ENCODE measurements around the gene TSEN2.

TSEN2 gene

DNA sequence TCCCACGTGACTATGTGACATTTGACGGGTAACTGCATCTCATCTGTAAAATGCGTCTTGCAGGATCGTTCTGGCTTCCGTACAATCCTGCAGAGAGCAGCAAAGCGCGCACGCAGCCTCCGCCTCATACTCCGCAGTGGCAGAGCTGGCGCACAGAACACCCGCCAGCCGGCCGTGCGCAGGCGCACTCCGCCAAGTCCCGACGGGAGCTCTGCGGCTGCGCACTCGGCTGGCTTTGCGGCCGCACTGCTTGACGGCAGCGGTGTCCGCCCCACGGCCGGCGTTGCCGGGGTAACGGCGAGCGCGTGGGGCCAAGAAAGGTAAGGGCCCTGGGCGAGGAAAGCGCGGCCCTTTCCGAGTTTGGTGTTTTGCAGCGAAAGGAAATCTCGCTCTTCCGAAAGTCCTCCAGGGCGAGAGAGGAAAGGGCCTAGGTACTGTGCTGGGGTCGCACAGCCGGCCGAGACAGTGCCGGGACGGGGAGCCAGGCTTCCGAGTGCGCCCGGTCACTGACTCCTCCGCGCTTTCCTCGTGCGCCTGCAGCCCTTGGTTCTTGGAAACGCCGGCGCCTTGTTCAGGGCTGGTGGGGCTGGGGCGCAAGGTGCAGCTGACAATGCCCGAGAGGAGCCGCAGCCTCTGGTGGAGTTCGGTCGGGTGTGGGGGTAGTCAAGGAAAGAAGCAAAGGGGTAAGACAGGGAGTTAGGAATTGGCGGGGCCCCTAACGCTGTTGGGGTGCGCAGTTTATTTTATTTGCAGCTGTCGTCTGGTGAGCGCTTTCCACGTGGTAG is at the start of gene TSEN2:
TSEN2 (plus strand) TSS at position 283 of the 785 bp plus-strand sequence. CDS start 5,321 bp downstream, outside the sequence.
- peak within 1 kb of the TSS; percentile 95 for H3K9ac ChIP-seq (ENCODE audit: low read depth, low read length)
- peak within 1 kb of the TSS; percentile 90 for H3K27ac ChIP-seq (ENCODE audit: low read depth, low read length)
- peaks cover 16% of the 10 kb centered on the region for H3K4me1 ChIP-seq (ENCODE audit: control insufficient read depth, insufficient read depth, low read length)
- peak within 1 kb of the TSS; percentile 89 for H3K4me3 ChIP-seq (ENCODE audit: low read depth, low read length)
- H3K36me3 ChIP-seq (ENCODE audit: control insufficient read depth, insufficient read depth, low read length): peaks cover 22% of the 10 kb centered on the region
- no peaks in the 10 kb centered on the region for H3K9me3 ChIP-seq (ENCODE audit: control insufficient read depth, insufficient read depth, low read length)
- no peaks in the 10 kb centered on the region for H3K27me3 ChIP-seq (ENCODE audit: control insufficient read depth, insufficient read depth, low read length)

DNA sequence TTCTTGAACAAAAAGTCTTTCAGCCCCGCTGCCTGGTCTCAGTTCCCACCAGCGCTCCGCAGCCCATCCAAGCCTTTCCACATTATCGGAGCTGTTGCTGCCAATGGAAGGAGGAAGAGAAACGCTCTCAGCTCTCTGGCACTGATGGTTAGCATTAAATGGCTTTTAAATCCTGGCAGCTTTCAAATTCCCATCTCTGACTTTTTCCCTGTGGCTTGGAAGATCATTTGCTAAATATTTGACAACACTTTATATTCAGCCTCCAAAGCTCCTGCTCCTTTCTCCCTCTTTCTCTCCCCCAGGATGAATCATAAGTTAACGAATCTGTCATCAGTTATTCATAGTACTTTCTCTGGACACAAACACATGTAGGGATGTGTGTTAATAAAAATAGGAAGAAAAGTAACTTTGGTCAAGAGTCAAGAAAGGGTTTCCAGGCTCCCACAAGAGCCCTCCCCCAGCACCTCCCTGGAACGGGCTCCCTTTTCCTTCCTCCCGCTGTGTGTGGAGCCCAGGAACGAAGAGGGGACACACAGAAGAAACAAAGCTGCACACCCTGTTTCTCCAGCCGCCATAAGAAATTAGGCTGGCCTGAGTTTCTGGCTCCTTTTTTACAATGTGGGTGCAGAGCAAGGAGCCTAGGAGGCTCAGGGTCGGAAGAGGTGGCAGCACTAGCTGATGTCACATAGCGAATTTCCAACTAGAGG is 47.6 kb upstream of the TSEN2 start:
- H3K27me3 ChIP-seq (ENCODE audit: control insufficient read depth, insufficient read depth, low read length): no peaks in the 10 kb centered on the region
- H3K9me3 ChIP-seq (ENCODE audit: control insufficient read depth, insufficient read depth, low read length): no peaks in the 10 kb centered on the region
- H3K9ac ChIP-seq (ENCODE audit: low read depth, low read length): no peak overlapping the region
- peaks cover 4% of the 10 kb centered on the region; the same call in 1 of the 2 replicates for H3K4me1 ChIP-seq (ENCODE audit: control insufficient read depth, insufficient read depth, low read length)
- H3K4me3 ChIP-seq (ENCODE audit: low read depth, low read length): no peak overlapping the region
- H3K27ac ChIP-seq (ENCODE audit: low read depth, low read length): no peak overlapping the region
- H3K36me3 ChIP-seq (ENCODE audit: control insufficient read depth, insufficient read depth, low read length): no peaks in the 10 kb centered on the region

DNA sequence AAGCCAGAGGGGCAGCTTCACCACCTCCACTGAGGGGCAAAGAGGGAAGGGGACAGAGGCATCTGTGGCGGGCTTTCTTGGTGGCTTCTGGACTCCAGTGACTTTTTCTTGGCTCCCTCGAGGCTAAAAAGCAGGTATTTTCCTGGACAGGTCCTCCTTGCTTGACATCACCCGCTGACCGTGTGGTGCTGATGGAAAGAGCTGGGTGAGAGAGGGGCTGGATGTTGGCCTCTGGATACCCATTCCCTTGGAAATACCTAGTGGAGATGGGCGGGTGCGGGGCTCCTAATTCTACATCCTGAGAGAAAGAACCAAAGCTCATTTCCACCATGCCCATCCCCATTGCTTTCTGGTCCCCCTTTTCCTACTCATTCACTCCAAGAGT is 47.1 kb upstream of the TSEN2 start:
- Histone ChIP-seq H3K4me3 (ENCODE audit: low read depth, low read length) (no peak overlapping the region), H3K36me3 (ENCODE audit: control insufficient read depth, insufficient read depth, low read length) (no peaks in the 10 kb centered on the region), H3K27me3 (ENCODE audit: control insufficient read depth, insufficient read depth, low read length) (no peaks in the 10 kb centered on the region), H3K9ac (ENCODE audit: low read depth, low read length) (no peak overlapping the region), H3K4me1 (ENCODE audit: control insufficient read depth, insufficient read depth, low read length) (peaks cover 4% of the 10 kb centered on the region; the same call in 1 of the 2 replicates), H3K27ac (ENCODE audit: low read depth, low read length) (no peak overlapping the region), H3K9me3 (ENCODE audit: control insufficient read depth, insufficient read depth, low read length) (no peaks in the 10 kb centered on the region)

DNA sequence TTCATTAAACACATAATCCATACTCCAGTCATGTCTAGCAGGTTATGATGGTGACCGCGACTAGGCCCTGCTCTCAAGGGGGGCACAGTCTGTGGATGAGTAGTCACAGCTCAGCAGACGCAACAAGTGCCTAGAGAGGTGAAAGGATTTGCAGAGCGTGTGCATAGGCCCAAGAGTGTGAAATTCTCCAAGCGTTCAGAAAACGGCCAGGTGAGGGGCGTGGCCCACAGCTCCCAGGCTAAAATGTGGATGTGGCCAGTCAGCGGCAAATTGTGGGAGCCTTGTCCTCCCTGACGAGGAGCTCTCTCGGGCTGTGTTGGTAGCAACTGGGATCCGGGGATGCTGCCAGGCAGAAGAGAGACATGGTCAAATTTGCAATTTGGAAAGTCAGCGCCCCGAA is 46.4 kb upstream of the TSEN2 start:
- H3K4me1 ChIP-seq (ENCODE audit: control insufficient read depth, insufficient read depth, low read length): peaks cover 4% of the 10 kb centered on the region; the same call in 1 of the 2 replicates
- H3K9me3 ChIP-seq (ENCODE audit: control insufficient read depth, insufficient read depth, low read length): no peaks in the 10 kb centered on the region
- no peak overlapping the region for H3K9ac ChIP-seq (ENCODE audit: low read depth, low read length)
- no peaks in the 10 kb centered on the region for H3K36me3 ChIP-seq (ENCODE audit: control insufficient read depth, insufficient read depth, low read length)
- H3K27me3 ChIP-seq (ENCODE audit: control insufficient read depth, insufficient read depth, low read length): no peaks in the 10 kb centered on the region; the same call in 1 of the 2 replicates
- no peak overlapping the region for H3K27ac ChIP-seq (ENCODE audit: low read depth, low read length)
- no peak overlapping the region for H3K4me3 ChIP-seq (ENCODE audit: low read depth, low read length)

DNA sequence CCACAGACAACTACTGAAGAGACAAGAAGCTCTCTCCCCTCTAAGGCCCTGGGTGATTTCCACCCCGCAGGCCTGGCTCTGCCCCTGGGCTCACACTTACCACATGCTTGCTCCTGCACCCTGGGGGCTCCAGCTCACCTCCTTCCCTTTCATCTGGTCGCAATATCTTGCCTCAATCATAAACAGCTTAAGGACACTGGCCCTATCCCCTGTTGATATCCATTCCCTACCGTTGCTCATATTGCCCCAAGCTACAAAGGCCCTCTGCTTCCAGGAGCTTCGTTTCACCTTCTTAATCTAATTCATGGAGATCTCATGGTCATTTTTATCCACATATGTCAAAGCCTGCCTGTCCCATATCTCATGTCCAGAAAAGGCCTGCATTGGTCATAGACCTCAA is 46.0 kb upstream of the TSEN2 start:
- Histone ChIP-seq H3K27ac (ENCODE audit: low read depth, low read length) (no peak overlapping the region), H3K4me1 (ENCODE audit: control insufficient read depth, insufficient read depth, low read length) (peaks cover 4% of the 10 kb centered on the region; the same call in 1 of the 2 replicates), H3K4me3 (ENCODE audit: low read depth, low read length) (no peak overlapping the region), H3K27me3 (ENCODE audit: control insufficient read depth, insufficient read depth, low read length) (no peaks in the 10 kb centered on the region; the same call in 1 of the 2 replicates), H3K9ac (ENCODE audit: low read depth, low read length) (no peak overlapping the region), H3K36me3 (ENCODE audit: control insufficient read depth, insufficient read depth, low read length) (no peaks in the 10 kb centered on the region), H3K9me3 (ENCODE audit: control insufficient read depth, insufficient read depth, low read length) (no peaks in the 10 kb centered on the region)

DNA sequence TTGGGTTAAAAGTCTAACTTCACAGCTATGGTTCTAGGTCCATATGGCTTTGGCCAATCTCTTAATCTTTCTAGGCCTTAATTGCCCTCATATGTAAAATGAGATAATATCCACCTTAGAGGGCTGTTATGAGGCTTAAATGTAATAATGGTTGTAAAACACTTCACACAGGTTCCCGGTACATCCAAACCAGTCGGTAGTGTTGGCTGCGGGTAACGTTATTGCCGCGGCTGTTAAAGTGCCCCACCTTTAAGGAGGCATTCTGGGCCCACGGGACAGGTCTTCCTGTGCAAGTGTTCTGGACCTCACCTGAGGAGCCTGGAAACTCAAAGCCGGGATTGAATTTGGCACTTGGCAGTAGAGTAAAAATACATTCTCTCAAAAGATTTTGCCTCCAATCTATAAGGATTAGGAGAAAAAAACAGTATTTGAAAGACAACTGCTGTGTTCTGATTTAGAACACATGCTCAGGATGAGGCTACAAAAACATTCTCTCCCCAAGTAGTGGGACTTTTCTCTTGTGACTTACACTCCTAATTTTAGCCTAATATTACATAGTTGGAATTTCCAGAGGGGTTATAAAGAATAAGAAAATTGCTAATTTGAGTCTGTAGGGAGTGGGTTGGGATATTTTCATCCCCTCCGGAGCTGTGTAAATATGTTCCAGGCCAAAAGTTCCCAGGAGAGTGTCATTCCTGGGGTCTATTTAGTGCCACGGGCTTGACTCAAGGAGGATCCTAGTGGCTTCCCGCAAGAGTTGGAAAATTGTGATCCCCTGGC is 44.9 kb upstream of the TSEN2 start:
- Histone ChIP-seq H3K9me3 (ENCODE audit: control insufficient read depth, insufficient read depth, low read length) (no peaks in the 10 kb centered on the region), H3K4me1 (ENCODE audit: control insufficient read depth, insufficient read depth, low read length) (peaks cover 4% of the 10 kb centered on the region; the same call in 1 of the 2 replicates), H3K27me3 (ENCODE audit: control insufficient read depth, insufficient read depth, low read length) (no peaks in the 10 kb centered on the region; the same call in 1 of the 2 replicates), H3K27ac (ENCODE audit: low read depth, low read length) (no peak overlapping the region), H3K36me3 (ENCODE audit: control insufficient read depth, insufficient read depth, low read length) (no peaks in the 10 kb centered on the region), H3K4me3 (ENCODE audit: low read depth, low read length) (no peak overlapping the region), H3K9ac (ENCODE audit: low read depth, low read length) (no peak overlapping the region)

DNA sequence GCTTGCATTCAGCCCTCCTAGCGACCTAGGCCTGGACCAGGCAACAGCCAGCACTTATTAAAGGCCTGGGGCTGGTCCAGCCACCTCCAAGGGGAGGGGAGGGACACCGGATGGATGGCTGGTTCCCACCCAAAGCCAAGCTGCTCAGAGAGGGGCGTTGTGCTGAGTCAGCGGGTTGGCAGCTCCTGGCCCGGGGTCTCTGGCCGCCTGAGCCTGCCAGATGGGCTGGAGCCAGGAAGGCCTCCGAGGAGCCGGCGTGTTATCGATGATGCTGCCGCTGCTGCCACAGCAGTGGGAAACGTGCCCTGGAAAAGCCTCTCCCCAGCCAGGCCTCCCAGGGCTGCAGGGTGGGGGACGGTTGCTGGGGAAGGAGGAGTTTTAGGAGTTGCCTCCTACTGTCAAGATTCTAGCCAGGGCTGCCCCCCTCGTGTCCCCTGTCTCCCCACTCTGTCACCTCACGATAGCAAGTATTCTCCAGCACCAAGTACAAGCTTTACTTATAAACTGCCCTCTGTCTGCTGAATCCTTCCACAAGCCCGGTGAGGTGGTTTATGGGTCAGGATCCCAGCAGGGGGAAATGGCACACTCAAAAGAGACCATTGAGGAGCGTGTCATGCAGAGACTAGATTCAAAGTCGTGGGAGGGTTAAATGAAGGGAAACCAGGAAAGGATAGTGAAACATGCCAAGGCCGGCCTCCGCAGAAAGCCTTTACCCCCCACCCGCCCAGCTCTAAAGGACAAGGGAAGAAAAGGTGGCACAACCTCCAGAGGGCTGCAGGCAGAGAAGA is 43.2 kb upstream of the TSEN2 start:
- H3K36me3 ChIP-seq (ENCODE audit: control insufficient read depth, insufficient read depth, low read length): no peaks in the 10 kb centered on the region
- H3K4me3 ChIP-seq (ENCODE audit: low read depth, low read length): no peak overlapping the region
- no peaks in the 10 kb centered on the region; the same call in 1 of the 2 replicates for H3K27me3 ChIP-seq (ENCODE audit: control insufficient read depth, insufficient read depth, low read length)
- no peak overlapping the region for H3K27ac ChIP-seq (ENCODE audit: low read depth, low read length)
- H3K4me1 ChIP-seq (ENCODE audit: control insufficient read depth, insufficient read depth, low read length): peaks cover 11% of the 10 kb centered on the region
- no peaks in the 10 kb centered on the region for H3K9me3 ChIP-seq (ENCODE audit: control insufficient read depth, insufficient read depth, low read length)
- H3K9ac ChIP-seq (ENCODE audit: low read depth, low read length): no peak overlapping the region

DNA sequence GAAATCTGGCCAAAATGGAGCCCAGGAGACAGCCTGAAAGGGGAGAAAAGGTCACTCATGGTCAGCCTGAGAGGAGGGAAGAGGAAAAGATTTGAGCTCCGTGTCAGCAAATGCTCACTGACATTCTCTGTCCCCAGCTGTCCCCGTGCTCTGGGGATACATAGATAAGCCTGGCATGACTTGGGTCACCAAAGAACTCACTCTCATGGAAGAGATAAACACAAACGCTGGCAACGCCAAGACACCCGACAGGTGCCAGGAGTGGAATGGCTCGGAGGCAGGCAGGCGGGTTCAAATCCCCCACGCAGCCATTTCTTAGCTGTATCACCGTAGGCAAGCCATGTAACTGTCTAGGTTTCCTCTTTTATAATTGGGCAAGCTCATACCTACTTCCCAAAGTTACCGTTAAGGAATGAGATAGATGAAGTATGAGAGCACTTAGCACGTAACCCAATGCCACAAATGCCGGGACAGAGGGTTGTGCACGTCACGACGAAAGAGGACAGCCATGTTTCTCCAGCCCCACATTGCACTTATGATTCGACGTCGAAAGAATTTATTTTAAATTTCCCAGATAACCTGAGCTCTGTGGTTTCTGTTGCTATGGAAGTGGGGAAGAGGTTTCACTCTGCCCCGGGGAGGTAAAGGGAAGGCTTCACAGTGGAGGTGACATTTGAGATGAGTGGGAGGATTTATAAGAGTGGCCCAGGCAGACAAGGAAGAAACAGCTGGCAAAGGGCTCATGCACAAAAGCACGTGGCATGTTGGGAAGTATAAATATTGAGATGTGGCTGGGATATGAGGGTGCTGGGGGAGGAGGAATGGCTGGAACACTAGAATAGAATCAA is 41.4 kb upstream of the TSEN2 start:
- no peak overlapping the region for H3K4me3 ChIP-seq (ENCODE audit: low read depth, low read length)
- no peak overlapping the region for H3K9ac ChIP-seq (ENCODE audit: low read depth, low read length)
- no peaks in the 10 kb centered on the region for H3K36me3 ChIP-seq (ENCODE audit: control insufficient read depth, insufficient read depth, low read length)
- peaks cover 11% of the 10 kb centered on the region for H3K4me1 ChIP-seq (ENCODE audit: control insufficient read depth, insufficient read depth, low read length)
- H3K27me3 ChIP-seq (ENCODE audit: control insufficient read depth, insufficient read depth, low read length): no peaks in the 10 kb centered on the region; the same call in 1 of the 2 replicates
- no peak overlapping the region for H3K27ac ChIP-seq (ENCODE audit: low read depth, low read length)
- no peaks in the 10 kb centered on the region for H3K9me3 ChIP-seq (ENCODE audit: control insufficient read depth, insufficient read depth, low read length)

DNA sequence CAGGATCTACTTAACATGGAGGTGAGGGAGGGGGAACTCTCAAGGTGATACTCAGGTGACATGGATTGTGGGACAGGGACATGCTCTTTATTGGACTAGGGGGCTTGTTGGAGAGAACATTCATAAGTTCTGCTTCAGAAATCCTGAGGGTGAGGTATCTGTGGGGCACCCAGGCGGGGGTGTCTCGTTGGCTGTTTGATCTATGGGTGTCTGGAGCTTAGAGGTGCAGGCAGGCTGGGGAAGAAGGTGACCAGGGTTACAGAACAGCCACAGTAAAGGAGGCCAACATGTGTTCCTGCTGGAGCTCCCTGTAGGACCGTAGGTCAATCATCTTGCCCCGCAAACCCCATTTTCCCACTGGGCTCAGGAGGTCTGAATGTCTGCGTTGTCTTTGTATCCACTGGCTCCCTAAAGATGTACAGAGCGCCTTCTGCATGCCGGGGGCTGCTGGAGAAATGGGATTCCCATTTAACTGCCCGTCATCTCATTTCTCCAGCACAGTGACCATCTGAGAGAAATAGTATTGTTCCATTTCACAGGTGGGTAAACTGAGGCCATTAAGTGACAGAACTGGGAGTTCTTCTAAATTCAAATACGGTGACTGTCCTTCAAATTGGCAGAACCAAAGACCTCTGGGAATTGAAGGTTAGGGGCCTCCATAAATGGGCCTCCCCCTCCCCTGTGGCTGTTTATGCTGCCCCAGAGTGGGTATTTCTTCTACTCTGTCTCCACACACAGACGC is 40.3 kb upstream of the TSEN2 start:
- Histone ChIP-seq H3K27ac (ENCODE audit: low read depth, low read length) (no peak overlapping the region), H3K4me3 (ENCODE audit: low read depth, low read length) (no peak overlapping the region), H3K9ac (ENCODE audit: low read depth, low read length) (no peak overlapping the region)

More for the DNA sequence above, 40.3 kb upstream of the TSEN2 start:
- Histone ChIP-seq H3K27me3 (ENCODE audit: control insufficient read depth, insufficient read depth, low read length) (no peaks in the 10 kb centered on the region; the same call in 1 of the 2 replicates), H3K4me1 (ENCODE audit: control insufficient read depth, insufficient read depth, low read length) (peaks cover 11% of the 10 kb centered on the region), H3K9me3 (ENCODE audit: control insufficient read depth, insufficient read depth, low read length) (no peaks in the 10 kb centered on the region), H3K36me3 (ENCODE audit: control insufficient read depth, insufficient read depth, low read length) (no peaks in the 10 kb centered on the region)
